GM19438 (cell line): ENCODE measurements around the gene PFN2.
"Not testable (repeated sequence)": the region's sequence is repeated elsewhere in the genome, so short reads cannot be mapped to it uniquely, and the experiment has no call there.

ENCODE experiments used
- ATAC-seq: cut with Tn5 transposase; IDR thresholded peaks from one replicate; pipeline ENCODE4 v1.9.1; 2021; ENCODE audit warnings: low read depth; ENCODE audit not compliant: unreplicated experiment

PFN2 gene, protein sequence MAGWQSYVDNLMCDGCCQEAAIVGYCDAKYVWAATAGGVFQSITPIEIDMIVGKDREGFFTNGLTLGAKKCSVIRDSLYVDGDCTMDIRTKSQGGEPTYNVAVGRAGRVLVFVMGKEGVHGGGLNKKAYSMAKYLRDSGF

DNA sequence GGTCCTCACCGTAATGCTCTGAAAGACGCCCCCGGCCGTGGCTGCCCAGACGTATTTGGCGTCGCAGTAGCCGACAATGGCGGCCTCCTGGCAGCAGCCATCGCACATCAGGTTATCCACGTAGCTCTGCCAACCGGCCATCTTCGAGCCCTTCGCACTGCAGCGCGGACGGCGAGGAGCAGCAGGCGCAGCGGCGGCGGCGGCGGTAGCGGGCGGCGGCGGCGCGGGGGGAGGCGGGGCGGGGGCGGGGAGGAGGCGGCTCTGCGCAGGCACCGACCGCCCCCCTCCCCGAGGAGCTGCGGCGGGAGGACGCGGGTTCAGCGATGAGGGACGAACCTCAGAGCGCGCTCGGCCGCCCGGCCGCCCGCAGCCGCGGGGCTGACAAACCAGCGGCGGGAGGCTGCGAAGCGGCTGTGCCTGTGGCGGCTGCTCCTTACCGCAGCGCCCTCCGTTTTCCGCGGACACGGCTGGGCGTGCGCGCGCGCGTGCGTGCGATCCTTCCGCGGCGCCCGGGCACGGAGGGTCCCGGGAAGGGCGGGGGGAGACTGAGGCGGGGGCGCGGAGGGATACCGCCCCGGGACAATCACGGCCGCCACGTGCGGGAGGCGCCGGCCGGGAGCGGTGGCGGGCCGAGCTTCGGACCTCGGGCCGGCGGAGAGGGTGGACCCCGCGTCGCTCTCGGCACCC is at the start of gene PFN2:
PFN2 (minus strand) TSS at position 180 of the 687 bp plus-strand sequence; CDS start at position 141, 39 bp downstream.
- peak; percentile 44 for ATAC-seq

DNA sequence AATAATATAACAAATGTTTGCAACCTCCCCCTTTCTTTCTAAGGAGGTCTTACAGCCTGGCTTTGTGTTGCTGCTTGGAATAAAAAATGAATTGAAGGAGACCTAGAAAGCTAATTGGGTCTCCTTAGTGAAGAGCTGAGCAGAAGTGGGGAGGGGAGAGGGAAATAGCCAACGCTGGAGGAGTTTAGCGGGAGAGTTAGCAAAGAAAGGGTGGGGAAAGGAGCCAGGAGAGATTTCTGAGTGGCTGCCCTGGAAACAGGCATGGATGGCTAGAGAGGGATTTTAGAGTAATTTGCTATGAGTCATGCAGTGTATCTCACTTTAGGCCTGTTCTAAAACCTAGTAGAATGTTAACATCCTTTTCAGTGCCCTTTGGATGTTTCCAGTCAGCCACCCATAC is 45.2 kb upstream of the PFN2 start:
- ATAC-seq: no peak

DNA sequence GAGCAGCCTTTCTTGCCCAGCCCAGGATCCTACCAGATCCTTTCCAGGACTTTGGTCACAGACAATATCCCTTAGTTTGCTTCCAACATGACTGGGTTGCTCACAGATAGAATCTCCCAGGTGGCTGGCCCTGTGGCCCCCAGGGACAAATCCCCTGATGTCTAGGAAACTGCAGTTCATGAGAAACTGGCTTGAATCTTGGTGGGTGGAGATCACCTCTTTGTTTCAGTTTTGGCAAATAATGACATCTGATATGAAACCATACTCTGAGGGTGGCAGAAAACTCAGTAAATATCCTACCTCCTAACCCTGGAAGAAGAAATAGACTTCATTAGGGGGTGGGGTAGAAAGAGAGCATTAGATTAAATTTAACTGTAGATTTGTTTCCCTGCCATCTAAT is 44.1 kb upstream of the PFN2 start:
- ATAC-seq: no peak

DNA sequence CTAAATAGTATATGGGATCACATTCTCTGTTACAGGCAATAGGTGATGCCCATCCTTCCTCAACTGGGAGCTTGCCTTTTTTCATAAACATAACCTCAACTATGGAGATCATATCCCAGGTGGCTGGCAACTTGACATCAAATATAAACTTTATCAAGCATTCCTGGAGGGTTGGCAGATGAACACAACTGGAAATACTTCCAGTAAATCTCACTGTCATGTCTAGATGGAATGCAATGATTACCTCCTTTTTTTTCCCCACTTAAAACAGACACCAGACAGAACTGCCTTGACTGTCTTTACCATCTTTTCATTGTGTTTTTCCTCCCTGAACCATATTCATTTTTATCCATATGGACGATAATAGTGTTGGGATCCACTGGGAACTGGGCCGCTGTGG is 43.1 kb upstream of the PFN2 start:
- ATAC-seq: no peak

DNA sequence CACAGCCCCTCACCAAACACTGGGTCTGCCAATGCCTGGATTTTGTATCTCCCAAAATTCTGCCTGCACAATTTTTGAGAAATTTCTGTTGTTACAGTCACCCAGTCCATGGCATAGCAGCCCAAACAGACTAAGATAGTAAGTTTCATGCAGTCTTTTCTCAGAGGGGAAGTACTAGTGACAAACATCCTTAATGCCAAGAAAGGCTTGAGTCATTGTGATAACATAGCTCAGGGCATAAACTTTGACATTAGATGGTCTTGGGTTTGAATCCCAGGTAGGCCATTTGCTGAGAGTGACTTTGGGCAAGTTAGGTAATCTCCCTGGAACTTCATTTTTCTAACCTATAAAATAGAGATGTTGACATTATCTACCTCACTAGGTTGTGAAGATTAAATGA is 36.1 kb upstream of the PFN2 start:
- ATAC-seq: no peak

DNA sequence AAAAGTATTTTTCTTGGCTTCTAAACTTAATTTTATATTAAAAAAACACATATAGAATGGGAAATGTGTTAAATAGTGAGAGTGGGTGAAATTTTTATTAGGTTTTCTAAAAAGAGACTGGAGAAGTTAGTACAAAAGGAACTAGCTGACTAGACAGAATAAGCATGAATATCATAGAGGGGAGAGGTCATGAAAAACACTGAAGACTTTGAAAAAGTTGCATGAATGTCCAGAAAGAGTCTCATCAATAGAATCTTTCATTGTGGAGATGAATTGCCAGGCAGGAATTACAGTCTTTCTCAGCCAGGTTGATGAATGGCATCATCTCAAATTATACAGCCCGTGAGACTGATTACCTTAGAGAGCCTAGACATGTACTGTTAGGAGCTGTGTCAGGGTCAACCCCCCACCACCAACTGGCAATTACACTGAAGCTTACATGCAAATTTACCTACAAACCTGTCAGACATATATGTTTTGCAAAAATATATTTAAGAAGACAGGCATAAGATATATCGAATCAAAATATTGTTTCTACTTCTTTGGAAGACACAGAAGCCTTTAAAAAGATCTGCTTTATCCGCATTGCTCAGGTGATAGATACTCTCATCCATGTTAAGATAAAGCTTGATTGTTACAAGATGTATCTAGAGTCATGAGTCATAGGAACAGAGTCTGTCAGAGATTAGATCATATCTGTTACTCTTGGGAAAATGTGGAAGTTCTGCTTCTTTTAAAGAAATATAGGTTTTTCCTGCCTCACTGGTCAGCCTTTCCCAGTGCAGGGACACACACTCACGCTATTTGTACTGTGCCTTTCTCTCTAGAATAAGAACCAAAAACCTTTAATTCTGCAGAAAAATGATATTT is 34.8 kb upstream of the PFN2 start:
- ATAC-seq: no peak

DNA sequence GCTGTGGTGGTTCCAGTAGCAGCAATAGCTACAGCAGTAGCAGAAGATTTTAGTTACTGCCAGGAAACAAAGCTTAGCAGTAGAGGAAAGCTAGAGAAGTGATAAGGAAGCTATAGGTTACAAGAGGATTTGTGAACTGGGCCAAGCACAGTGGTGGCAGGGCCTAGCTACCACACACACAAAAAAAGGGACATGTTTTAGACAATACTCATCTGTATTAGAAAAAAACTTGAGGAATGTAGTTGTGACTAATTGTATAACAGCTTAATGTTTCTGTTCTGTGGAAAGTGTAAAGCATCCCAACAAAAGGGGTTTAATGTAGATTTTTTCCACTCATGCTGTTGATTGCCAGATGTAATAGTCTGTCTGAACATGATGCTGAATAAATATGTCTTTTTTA is 29.9 kb upstream of the PFN2 start:
- ATAC-seq: no peak

DNA sequence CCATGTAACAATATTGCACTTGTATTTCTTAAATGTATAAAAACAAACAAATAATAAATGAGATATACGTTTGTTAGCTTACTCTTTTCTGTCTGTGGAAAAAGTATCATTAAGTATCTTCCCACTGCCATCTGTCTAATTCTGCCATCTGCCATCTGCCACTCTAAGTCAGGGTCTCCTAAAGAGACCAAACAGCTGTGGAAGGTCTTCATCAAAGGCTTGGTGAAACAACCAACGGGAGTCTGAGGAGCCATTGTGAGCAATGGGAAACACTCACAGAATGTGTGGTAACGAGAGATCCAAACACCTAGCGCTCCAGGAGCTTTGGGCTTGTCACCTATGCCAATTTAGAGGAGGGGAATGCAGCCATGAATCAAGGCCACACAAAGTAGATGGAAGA is 28.7 kb upstream of the PFN2 start:
- ATAC-seq: no peak

DNA sequence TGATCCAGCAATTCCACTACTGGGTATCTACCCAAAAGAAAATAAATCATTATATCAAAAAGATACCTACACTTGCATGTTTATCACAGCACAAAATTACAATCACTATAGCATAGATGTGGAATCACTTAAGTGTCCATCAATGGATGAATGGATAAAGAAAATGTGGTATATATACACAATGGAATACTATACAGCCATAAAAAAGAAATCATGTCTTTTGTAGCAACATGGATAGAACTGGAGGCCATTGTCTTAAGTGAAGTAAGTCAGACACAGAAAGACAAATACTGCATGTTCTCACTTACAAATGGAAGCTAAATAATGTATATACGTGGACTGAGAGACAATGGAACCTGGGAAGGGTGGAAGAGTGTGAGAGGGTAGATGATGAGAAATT is 28.3 kb upstream of the PFN2 start:
- ATAC-seq: no peak

DNA sequence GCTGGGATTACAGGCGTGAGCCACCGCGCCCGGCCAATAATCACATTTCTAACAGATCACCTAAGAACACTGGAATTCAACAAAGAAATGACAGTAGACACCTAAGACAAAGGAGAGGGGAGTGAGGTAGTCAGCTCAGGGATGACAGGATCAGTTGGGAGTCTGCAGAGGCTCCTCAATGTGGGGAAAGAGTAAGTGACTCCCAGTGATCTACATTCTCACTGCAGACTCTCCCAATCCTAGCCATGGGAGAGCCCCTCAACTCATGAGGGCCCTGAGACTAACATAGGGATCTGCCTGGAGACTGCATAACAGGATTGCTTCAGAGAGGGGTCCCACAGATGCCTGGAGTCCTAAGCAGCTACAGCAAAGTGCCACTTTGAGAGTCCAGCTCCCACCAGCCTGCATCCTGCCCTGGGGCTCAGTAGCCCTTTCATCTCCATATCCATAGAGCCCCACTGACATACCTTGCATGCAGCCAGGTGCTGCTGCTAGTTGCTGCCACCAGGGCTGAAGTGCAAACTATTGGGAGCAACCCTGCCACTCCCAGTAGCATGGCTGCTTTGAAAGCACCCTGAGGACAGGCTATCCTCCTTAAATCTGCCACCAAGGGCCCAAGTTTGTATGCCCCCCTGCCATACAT is 21.8 kb upstream of the PFN2 start:
- no peak for ATAC-seq

DNA sequence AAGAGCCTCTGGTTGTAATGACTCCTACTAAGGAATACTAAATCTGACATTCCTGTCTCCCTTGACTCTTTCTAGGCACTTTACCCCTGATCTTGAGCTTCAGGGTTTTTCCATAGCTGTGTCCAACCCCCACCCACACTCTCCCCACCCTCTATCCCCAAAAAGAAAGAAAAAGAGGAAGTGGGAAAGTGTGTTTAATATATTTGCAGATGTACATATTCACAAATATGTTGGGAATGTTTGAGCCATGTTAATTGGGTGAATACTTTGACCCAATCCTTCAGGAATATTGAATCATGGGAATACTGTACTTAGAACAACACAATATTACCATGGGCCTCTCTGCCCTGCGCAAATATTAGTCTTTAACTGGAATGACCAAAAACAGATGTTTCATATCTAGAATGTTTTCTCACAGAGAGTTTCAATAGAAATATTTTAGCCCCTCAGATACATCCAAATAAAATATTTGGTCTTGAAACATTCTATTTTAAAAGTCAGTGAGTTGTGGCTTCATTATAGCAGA is 19.8 kb upstream of the PFN2 start:
- ATAC-seq: no peak

DNA sequence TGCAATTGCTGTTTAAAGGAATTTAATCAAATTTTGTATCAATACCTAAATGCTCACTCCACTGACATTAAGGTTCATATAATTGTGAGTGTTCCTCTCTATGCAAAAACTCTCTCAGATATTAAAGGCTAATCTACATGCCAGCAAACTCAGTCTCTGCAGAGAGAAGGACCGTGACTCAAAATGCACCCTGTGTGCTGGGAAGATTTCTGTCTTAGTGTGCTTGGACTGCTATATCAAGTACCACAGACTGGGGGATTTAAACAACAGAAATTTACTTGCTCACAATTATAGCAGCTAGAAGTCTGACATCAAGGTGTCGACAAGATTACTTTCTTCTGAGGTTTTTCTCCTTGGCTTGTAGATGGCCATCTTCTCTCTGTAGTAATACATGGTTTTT is 18.6 kb upstream of the PFN2 start:
- ATAC-seq: no peak

DNA sequence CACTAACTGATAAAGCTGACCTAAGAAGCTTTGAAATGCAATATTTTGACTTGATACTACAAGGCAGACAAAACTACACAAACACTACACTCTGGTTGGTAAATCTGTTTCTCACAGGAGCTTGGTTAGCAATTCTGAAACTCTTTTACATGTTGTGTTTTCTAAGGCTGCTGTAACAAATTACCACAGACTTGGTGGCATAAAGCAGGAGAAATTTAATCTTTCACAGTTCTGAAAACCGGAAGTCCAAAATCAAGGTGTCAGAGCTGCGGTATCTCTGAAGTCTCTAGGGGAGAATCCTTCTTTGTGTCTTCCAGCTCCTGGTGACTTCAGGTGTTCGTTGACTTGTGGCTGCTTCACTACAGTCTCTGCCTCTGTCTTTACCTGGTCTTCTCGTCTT is 12.9 kb upstream of the PFN2 start:
- ATAC-seq: no peak

DNA sequence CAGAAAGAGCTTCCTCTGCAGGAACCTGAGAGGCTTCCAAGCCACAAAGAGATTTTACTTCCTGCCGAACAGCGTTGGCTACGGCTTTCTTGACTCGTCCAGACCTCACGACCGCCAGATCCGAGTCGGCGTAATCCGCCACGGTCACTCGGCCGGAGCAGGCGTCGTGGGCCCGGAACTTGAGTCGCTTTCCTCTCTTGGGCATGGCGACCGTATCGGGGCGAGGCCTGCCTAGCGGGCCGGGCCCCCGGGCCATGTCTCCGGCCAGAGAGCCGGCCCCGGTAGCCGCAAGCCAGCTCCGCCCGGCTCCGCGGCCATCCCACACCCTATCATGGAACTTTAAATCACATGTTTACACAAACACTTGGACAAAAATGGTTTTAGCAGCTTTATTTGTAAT is 12.4 kb upstream of the PFN2 start:
- ATAC-seq: not testable (repeated sequence)

DNA sequence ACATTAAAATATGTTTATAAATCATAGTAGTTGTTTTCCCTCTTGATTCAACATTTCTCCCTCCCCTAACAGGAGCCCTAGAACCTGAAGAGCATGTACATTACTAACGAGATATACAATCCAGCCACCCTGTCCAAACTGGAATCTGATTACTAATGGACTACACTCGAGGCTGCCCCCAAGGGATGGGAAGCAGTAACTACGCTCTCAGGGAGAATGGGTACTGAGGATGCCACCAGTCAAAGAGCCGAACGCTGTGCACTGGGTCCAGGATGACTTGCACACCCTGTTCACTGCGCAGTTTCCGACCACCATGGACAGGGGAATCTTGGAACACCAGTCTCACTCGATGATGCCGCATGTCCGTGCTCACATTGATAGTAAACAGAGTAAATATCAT is 11.3 kb upstream of the PFN2 start:
- ATAC-seq: not testable (repeated sequence)

DNA sequence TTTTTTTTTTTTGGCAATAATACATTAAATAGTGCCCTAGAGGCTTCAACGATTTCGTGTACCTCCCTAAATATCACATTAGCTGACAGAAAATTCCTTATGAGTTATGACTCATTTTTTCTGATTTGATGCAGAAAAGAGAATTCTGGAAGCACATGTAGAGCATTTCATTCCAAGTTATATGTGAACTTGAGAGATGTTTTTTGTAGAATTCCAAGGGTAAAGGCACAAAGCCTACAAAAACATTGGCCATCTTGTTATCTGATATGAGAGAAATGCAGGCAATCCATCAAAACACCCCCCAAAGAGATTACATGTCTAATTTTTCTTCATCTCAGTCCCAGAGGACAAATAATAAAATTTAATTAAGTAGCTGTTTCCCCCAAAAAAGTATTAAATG is 6.7 kb upstream of the PFN2 start:
- no peak for ATAC-seq

DNA sequence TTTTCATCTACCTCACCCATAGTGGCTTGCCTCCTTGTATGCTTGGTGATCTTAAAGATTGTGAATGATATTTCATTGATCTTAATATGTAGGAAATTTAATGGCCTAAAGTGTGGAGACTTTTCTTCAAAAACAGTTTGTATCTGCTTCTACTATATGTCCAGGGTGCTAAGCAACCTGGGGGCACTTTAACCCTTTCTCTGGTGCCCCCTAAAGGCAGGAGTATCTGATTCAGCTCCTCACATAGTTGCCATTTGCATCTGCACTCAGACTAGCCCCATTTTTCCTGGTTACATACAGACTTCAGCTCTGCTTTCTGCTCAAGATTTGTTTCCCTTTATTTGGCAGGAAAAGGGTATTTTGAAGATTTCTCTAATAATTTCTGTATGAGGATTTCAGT is 5.2 kb upstream of the PFN2 start:
- no peak for ATAC-seq

DNA sequence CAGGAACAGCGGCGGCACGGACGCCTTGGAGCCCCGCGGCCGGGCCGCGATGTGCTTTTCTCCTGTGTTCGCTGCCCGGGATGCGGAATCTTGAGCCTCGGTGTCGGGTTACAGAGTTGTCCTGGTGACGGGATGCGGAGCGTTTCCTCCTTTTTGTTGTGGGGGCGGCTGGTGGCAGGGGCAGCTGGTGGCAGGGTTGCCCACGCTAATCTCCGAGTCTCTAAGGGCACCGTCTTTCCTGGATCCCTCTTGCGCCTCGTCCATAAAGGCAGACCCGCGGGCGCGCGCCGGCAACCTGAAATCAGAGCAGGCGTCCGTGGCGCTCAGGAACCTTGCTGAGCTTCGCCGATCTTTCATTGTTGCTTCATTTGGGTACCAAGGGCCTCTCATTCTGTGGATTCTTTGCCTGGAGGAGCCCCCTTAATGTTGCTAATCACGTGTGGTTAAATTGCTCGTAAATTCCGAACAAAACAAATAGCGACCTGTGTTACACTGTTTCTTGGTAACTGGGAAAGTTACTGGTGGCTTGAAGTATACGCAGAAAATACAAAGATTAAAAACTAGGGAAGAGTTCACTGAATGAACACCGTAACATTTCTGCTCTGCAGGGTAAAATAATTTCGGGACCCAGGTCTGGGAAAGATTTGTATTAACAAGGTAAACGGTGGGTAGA is 844 bp upstream of the PFN2 start:
- peak; percentile 18 for ATAC-seq

DNA sequence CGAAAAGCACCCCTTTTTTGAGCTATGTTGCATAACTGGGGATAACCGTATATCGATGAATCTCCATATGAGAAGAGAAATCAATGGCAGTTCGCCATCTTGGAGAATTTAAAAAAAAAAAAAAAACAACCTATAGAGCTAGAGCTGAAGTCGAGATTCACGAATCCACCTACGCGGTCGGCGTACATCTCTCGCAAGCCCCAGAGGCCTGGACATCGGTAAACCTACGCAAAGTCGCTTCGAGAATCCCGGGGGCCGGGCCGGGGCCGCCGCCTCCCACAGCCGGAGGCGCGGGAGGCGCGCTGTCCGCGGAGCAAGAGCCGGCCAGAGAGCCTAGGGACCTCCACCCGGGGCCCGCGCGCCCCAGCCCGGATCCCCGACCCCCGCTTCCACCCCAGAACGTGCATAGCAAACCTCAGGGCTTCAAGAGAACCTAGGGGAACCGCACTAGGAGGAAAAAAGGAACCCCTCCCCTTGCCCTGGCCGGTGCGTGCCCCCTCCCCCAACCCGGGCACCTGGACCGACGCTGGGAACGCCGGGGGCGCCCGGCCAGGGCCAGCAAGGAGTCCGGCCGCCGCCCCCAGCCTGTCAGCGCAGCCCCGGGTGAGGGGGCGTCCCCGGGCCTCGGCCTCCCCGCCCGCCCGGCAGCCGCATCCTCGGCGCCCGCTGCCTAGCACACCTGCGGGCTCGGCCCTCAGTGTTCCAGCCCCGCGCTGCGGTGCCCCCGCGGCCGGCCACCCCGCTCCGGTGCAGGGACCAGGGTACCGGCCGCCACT is 567 bp downstream of the PFN2 start:
- peak; percentile 65 for ATAC-seq
